ENCODE data around the gene RHEB. TPM values are rescaled to one million over a fixed set of nuclear protein-coding genes. Genes with fewer than 3 reads are reported as not detected.

Gene RHEB
- total RNA-seq, 1 donor from 2014 or later = 88.2 TPM

DNA sequence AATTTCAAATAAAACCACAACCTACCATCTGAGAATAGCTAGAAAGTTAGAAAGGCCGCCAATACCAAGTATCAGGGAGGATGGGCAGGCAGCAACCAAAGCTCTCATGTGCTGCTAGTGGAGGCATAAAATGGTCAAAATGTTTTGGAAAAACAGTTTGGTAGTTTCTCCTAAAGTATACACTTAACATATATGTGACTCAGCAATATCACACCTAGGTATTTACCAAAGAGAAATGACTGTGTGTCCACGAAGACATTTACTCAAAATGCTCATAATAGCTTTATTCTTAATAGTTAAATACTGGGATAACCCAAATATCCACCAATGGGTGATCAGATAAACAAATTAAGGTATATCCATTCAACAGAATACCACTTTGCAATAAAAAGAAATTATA is 14.3 kb downstream of the RHEB start:
- H3K27me3 Mint-ChIP-seq (ENCODE audit: unreplicated experiment) = no peaks in the 10 kb centered on the region
- H3K9me3 Mint-ChIP-seq (ENCODE audit: unreplicated experiment) = no peaks in the 10 kb centered on the region
- H3K27ac Mint-ChIP-seq (ENCODE audit: unreplicated experiment) = no peak overlapping the region
- H3K4me3 Mint-ChIP-seq (ENCODE audit: unreplicated experiment) = no peak overlapping the region
- TF ChIP-seq, protein P1, sequence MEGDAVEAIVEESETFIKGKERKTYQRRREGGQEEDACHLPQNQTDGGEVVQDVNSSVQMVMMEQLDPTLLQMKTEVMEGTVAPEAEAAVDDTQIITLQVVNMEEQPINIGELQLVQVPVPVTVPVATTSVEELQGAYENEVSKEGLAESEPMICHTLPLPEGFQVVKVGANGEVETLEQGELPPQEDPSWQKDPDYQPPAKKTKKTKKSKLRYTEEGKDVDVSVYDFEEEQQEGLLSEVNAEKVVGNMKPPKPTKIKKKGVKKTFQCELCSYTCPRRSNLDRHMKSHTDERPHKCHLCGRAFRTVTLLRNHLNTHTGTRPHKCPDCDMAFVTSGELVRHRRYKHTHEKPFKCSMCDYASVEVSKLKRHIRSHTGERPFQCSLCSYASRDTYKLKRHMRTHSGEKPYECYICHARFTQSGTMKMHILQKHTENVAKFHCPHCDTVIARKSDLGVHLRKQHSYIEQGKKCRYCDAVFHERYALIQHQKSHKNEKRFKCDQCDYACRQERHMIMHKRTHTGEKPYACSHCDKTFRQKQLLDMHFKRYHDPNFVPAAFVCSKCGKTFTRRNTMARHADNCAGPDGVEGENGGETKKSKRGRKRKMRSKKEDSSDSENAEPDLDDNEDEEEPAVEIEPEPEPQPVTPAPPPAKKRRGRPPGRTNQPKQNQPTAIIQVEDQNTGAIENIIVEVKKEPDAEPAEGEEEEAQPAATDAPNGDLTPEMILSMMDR (IDR thresholded peaks at IDR 0.05; ENCODE audit: partially characterized antibody, unreplicated experiment) = no peak
- H3K4me1 Mint-ChIP-seq (ENCODE audit: low read depth, unreplicated experiment) = peaks cover 12% of the 10 kb centered on the region
- no peaks in the 10 kb centered on the region for H3K36me3 Mint-ChIP-seq (ENCODE audit: unreplicated experiment)
- DNase-seq = no peak

DNA sequence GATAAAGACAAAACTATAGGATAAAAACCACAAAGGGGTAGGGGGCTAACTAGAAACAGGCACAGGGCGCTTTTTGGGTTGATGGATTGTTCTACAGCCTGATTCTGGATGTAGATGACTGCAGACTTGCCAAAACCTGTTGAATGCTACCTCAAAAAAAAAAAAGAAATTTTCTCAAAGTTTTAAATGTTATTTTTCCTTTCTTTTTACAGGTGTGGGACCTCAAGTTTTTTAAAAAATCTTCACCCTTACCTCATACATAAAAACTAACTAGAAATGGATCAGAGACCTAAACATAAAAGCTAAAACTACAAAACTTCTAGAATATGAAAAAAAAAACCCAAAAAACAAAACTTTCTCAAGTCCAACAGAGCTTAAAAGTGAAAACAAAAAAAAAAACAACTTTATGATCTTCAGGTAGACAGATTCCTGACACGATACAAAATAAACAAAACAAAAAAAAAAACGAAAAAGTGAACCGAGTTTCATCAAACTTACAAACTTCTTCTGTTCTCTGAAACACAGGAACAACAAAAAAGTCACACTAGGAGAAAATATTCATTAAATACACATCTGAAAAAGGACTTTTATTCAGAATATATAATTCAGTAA is 14.9 kb downstream of the RHEB start:
- peaks cover 10% of the 10 kb centered on the region for H3K4me1 Mint-ChIP-seq (ENCODE audit: low read depth, unreplicated experiment)
- no peaks in the 10 kb centered on the region for H3K36me3 Mint-ChIP-seq (ENCODE audit: unreplicated experiment)
- TF ChIP-seq, protein P1 (IDR thresholded peaks at IDR 0.05; ENCODE audit: partially characterized antibody, unreplicated experiment) = no peak

DNA sequence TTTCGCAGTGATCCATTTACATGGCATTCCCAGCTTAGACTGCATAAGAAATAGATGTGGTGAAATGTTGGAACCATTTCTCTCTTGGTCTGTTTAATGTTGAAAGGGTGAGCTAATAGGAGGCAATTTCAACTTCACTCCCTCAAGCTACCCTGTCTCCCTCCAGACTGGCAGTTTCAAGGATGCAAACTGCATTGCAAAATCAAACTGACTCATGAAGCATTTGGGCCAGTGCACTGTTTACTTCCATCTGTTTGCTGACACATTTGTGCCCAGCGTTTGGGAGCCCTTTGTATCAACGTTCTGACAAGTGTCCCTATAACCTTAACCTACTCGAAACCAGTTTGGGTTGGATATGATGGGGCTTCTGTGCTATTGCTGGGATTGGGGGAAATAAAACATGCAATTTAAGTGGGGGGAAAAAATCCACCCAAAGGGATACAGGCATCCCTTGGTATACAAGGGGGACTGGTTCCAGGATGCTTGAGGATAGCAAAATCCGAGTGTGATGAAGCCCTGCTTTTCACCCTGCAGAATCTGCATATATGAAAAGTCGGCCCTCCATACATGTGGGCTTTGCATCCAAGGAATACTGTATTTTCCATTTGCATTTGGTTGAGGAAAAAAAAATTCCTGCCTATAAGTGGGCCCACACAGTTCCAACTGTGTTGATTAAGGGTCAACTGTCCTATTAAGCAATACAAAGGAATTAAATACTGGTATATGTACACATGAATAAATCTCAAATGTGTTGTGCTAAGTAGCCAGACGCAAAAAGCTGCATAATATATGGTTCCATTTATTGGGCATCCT is 15.6 kb downstream of the RHEB start:
- Mint-ChIP-seq H3K9me3 (ENCODE audit: unreplicated experiment) (no peaks in the 10 kb centered on the region), H3K27ac (ENCODE audit: unreplicated experiment) (no peak overlapping the region), H3K4me1 (ENCODE audit: low read depth, unreplicated experiment) (peaks cover 10% of the 10 kb centered on the region), H3K36me3 (ENCODE audit: unreplicated experiment) (no peaks in the 10 kb centered on the region), H3K4me3 (ENCODE audit: unreplicated experiment) (no peak overlapping the region), H3K27me3 (ENCODE audit: unreplicated experiment) (no peaks in the 10 kb centered on the region)
- no peak for DNase-seq
- TF ChIP-seq, protein P1 (IDR thresholded peaks at IDR 0.05; ENCODE audit: partially characterized antibody, unreplicated experiment) = no peak

More for the DNA sequence above, 14.9 kb downstream of the RHEB start:
- Mint-ChIP-seq H3K27ac (ENCODE audit: unreplicated experiment) (no peak overlapping the region), H3K4me3 (ENCODE audit: unreplicated experiment) (no peak overlapping the region), H3K27me3 (ENCODE audit: unreplicated experiment) (no peaks in the 10 kb centered on the region), H3K9me3 (ENCODE audit: unreplicated experiment) (no peaks in the 10 kb centered on the region)
- DNase-seq = no peak

DNA sequence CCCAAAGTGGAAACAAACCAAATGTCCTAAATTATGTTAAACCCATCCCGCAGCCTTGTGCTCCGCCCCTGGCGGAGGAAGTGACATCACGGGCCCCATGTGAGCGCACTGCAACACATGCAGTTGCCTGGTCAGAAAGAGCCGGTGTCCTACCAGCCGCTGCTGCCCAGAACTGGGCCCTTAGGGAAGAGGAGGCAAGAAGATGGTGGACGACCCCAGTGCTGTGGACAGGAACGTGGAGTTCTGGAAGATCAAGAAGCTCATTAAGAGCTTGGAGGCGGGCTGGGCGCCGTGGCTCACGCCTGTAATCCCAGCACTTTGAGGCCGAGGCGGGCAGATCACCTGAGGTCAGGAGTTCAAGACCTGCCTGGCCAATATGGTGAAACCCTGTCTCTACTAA is 18.0 kb downstream of the RHEB start:
- Mint-ChIP-seq H3K9me3 (ENCODE audit: unreplicated experiment) (no peaks in the 10 kb centered on the region), H3K36me3 (ENCODE audit: unreplicated experiment) (no peaks in the 10 kb centered on the region), H3K4me3 (ENCODE audit: unreplicated experiment) (no peak overlapping the region), H3K27ac (ENCODE audit: unreplicated experiment) (no peak overlapping the region), H3K27me3 (ENCODE audit: unreplicated experiment) (peaks cover 5% of the 10 kb centered on the region), H3K4me1 (ENCODE audit: low read depth, unreplicated experiment) (peaks cover 8% of the 10 kb centered on the region)
- TF ChIP-seq, protein P1 (IDR thresholded peaks at IDR 0.05; ENCODE audit: partially characterized antibody, unreplicated experiment) = no peak
- no peak for DNase-seq

DNA sequence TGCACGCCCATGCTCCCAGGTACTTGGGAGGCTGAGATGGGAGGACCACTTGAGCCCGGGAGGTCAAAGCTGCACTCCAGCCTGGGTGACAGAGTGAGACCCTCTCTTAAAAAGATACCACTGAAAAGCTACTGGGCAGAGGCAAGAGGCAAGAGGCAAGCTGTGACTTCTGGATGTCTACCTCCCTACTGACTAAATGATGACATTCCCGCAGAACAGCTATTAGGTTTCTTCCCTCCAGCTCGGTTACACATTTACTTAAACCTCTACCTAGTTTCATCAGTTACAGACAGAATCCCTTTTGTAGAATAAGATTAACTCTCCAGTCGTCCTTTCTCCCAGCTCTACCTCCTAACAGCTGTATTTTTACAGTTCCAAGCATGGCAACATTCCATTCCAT is 21.2 kb downstream of the RHEB start:
- Mint-ChIP-seq H3K36me3 (ENCODE audit: unreplicated experiment) (no peaks in the 10 kb centered on the region), H3K27ac (ENCODE audit: unreplicated experiment) (no peak overlapping the region), H3K9me3 (ENCODE audit: unreplicated experiment) (no peaks in the 10 kb centered on the region), H3K4me1 (ENCODE audit: low read depth, unreplicated experiment) (peaks cover 23% of the 10 kb centered on the region), H3K4me3 (ENCODE audit: unreplicated experiment) (no peak overlapping the region), H3K27me3 (ENCODE audit: unreplicated experiment) (peaks cover 5% of the 10 kb centered on the region)
- DNase-seq = no peak
- TF ChIP-seq, protein P1 (IDR thresholded peaks at IDR 0.05; ENCODE audit: partially characterized antibody, unreplicated experiment) = no peak

All from glutamatergic neuron (in vitro differentiated cells).